Type B pancreatic cell (in vitro differentiated cells): ENCODE results near the gene GPX5. TPM values are rescaled to one million over a fixed set of nuclear protein-coding genes. Genes with fewer than 3 reads are reported as not detected.

ENCODE experiments used
- DNase-seq: peaks from one replicate; pipeline ENCODE4 v3.0.0; 2021; ENCODE audit warnings: mixed read lengths; ENCODE audit not compliant: unreplicated experiment; ENCODE audit errors: extremely low spot score
- H3K27ac Mint-ChIP-seq: 2 replicates; pipeline ENCODE4 v1.8.0; 2021; ENCODE audit warnings: mild to moderate bottlenecking, mixed read lengths
- H3K27me3 Mint-ChIP-seq: 2 replicates; pipeline ENCODE4 v1.8.0; 2021; ENCODE audit warnings: mixed read lengths
- H3K36me3 Mint-ChIP-seq: 2 replicates; pipeline ENCODE4 v1.8.0; 2021; ENCODE audit warnings: mixed read lengths
- H3K4me1 Mint-ChIP-seq: one replicate; pipeline ENCODE4 v1.8.0; 2021; ENCODE audit warnings: mixed read lengths; ENCODE audit not compliant: unreplicated experiment
- H3K4me3 Mint-ChIP-seq: 2 replicates; pipeline ENCODE4 v1.8.0; 2021; ENCODE audit warnings: mild to moderate bottlenecking, mixed read lengths
- H3K9me3 Mint-ChIP-seq: 2 replicates; pipeline ENCODE4 v1.8.0; 2021; ENCODE audit warnings: mixed read lengths
- total RNA-seq: library from RNA; stranded (reverse); gene quantifications from 2 replicates; pipeline ENCODE4 v1.2.1, GENCODE V29; 2021; ENCODE audit warnings: low replicate concordance
- TF ChIP-seq, protein P1 (sequence below): fragments of 200-600 bp; sonication (generic); conservative IDR thresholded peaks from 2 replicates; pipeline ENCODE4 v1.5.0; 2021; ENCODE audit warnings: antibody characterized with exemption, mild to moderate bottlenecking

The GPX5 gene
- total RNA-seq, 1 donor from 2014 or later: not detected

DNA sequence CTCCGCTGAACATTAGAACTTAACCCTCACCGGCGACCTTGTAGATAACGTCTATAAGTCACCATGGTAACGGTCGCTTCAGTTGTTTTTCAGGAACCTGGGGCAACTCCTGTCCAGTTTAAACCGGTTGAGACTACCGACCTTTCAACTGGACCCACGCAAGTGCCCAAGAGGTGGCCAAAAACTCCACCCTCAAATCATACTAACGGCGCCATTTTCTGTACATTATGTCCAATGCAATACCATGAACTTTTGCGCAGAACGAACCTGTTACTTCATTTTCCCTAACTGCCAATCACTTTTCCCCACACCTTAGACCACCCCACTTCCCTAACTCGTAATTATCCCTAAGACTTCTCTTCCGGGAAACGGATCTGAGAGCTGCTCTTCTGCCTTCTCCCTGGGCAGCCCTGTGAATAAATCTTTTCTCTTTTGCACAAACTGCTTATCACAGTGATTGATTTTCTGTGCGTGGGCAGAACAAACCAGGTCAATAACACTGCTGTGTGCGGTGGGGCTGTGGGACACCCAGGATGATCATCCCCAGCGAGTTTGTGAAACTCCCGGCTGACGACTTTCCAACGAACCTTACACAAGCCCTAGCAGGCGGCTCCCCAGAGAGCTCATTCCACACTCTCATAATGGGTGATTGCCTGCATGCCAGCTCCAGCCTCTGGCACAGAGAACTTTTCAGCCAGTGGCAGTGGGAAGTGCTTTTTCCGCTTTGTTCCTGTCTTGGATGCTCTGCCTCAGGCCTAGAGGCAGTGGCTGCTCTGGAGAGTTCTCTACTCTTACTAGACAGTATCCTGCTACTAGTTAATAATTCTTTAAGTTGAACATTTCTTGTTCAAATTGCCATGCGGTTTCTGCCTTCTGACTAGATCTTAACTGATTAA is 28.6 kb downstream of the GPX5 start:
- Mint-ChIP-seq H3K9me3 (peaks cover 5% of the 10 kb centered on the region), H3K27ac (peak overlapping the region; percentile 75), H3K27me3 (peaks cover 30% of the 10 kb centered on the region), H3K4me3 (peak overlapping the region; percentile 63), H3K36me3 (no peaks in the 10 kb centered on the region), H3K4me1 (peaks cover 16% of the 10 kb centered on the region)
- DNase-seq: no peak
- TF ChIP-seq, protein P1, sequence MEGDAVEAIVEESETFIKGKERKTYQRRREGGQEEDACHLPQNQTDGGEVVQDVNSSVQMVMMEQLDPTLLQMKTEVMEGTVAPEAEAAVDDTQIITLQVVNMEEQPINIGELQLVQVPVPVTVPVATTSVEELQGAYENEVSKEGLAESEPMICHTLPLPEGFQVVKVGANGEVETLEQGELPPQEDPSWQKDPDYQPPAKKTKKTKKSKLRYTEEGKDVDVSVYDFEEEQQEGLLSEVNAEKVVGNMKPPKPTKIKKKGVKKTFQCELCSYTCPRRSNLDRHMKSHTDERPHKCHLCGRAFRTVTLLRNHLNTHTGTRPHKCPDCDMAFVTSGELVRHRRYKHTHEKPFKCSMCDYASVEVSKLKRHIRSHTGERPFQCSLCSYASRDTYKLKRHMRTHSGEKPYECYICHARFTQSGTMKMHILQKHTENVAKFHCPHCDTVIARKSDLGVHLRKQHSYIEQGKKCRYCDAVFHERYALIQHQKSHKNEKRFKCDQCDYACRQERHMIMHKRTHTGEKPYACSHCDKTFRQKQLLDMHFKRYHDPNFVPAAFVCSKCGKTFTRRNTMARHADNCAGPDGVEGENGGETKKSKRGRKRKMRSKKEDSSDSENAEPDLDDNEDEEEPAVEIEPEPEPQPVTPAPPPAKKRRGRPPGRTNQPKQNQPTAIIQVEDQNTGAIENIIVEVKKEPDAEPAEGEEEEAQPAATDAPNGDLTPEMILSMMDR: no peak

DNA sequence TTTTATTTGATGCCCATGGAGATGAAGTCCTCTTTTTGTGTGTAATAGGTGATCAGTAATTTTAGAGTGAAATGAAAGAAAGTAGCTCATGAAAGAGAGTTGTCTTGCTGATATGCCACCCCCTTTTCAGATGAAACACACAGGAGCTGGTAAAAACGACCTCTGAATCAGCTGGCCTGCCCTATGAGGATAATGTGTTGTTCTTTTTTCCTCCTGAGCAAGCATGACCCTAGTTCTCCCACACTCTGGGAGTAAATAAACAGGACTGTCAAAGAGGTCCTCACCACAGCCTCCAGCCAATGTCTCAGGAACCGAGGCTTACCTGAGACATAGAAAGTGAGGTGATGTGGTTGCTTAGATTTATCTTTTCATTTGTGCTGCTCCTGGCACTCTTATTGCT is 29.5 kb downstream of the GPX5 start:
- Mint-ChIP-seq H3K36me3 (no peaks in the 10 kb centered on the region), H3K4me1 (peaks cover 16% of the 10 kb centered on the region), H3K4me3 (no peak overlapping the region), H3K9me3 (peaks cover 5% of the 10 kb centered on the region), H3K27ac (no peak overlapping the region), H3K27me3 (peaks cover 32% of the 10 kb centered on the region)
- TF ChIP-seq, protein P1: no peak
- no peak for DNase-seq

DNA sequence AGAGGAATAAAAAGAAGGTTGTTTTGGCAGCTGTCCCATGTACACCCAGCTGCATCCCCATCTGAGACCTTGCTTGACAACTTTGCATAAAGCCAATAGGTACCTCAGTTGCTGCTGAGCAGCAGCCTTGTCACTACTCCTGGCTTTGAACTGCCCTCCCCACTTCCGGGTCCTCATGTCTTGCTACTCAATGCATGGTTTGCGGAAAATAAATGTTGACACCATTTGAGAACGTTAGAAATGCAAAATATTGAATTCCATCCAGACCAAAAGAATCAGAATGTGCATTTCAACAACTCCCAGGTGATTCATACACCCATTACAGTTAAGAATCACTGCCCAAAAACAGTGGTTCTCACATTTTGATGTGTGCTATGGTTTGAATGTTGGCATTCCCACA is 32.9 kb downstream of the GPX5 start:
- Mint-ChIP-seq H3K27me3 (peaks cover 28% of the 10 kb centered on the region), H3K27ac (no peak overlapping the region), H3K4me3 (no peak overlapping the region), H3K36me3 (no peaks in the 10 kb centered on the region), H3K9me3 (peaks cover 5% of the 10 kb centered on the region), H3K4me1 (peaks cover 16% of the 10 kb centered on the region)
- DNase-seq: no peak
- TF ChIP-seq, protein P1: no peak

DNA sequence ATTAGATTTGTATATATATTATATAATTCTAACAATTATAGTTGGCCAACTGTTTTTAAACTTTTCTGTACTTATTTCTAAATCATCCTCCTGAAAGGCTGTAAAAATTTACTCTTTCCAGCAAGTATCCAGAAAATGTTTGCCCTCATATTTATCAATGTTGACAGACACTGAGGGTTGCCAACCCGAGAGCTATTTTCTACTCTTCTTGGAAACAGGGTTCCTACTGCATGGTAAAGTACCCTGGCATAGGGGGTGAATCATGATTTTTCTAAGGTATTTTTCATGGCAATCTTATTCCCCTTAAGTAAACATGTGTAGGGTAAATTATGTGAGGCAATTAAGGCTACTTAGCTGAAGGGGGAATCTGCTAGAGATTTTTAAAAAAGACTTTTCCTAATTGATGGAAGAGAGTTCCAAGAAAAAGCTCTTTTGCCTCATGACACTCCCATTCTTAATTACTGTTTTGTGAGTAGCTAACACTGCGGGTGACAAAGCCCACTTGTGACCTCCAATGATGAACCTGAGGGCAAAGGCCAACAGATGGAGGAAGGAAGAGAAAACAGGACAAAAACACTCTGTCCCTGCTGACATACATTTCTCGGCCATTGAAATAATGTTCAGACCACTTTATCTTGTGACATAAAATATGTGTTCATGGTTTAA is 37.9 kb downstream of the GPX5 start:
- TF ChIP-seq, protein P1: no peak
- H3K4me3 Mint-ChIP-seq: no peak overlapping the region
- no peaks in the 10 kb centered on the region for H3K36me3 Mint-ChIP-seq
- H3K9me3 Mint-ChIP-seq: no peaks in the 10 kb centered on the region
- DNase-seq: no peak
- peaks cover 10% of the 10 kb centered on the region for H3K27me3 Mint-ChIP-seq
- peaks cover 5% of the 10 kb centered on the region for H3K4me1 Mint-ChIP-seq
- H3K27ac Mint-ChIP-seq: no peak overlapping the region

DNA sequence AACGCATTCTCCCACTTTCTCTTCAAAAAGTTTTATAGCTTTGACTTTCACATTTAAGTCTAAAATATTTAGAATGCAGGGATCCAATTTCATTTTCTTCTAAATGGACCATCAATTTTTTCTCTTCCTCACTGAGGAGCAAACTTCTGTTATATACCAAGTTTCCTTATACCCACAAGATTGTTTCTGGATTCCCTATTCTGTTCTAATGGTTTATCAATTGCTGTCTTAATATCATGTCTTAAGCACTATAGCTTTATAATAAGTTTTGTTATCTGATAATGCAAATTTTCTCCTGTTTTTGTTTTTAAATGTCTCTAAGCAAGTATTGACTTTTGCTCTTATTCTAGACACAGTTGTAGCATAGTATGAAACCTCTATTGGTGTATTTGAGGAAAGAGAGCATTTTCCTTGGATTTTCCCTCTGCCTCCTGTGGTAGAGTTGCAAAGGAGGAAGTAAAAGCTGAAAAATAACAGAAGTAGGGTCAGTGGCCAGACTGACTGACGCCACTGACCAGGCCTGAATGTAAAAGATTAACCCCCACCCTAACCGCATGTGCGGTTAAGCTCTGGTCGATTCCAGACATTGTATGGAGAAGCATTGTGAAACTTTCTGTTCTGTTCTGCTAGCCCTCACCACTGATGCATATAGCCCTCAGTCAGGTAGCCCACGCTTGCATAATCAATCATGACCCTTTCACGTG is 40.3 kb downstream of the GPX5 start:
- no peak overlapping the region for H3K4me3 Mint-ChIP-seq
- no peaks in the 10 kb centered on the region for H3K9me3 Mint-ChIP-seq
- H3K36me3 Mint-ChIP-seq: no peaks in the 10 kb centered on the region
- peak overlapping the region; percentile 17 for H3K27ac Mint-ChIP-seq
- no peaks in the 10 kb centered on the region for H3K27me3 Mint-ChIP-seq
- DNase-seq: no peak
- peaks cover 5% of the 10 kb centered on the region for H3K4me1 Mint-ChIP-seq
- TF ChIP-seq, protein P1: no peak
